NCI-H1694 (cell line): ENCODE measurements around the gene DOCK3.
"Not testable (repeated sequence)": the region's sequence is repeated elsewhere in the genome, so short reads cannot be mapped to it uniquely, and the experiment has no call there.

Experiments used
- DNase-seq: peaks from one replicate; lab custom pipeline; 2025; lab: John Stamatoyannopoulos, UW

The DOCK3 gene

DNA sequence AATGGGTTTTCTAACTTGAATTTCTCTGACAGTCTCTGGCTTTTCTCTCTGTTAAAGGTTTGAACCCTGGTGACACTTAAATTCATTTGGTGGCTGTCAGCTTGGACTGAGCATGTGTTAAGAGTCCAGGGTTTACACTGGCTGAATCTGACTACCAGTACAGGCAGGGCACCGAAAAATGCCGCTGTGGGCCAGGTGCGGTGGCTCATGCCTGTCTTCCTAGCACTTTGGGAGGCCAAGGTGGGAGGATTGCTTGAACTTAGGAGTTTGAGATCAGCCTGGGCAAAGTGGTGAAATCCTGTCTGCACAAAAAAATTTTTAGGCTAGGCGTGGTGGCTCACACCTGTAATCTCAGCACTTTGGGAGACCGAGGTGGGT, 712.1 kb downstream of the DOCK3 start:
- DNase-seq, result no peak

DNA sequence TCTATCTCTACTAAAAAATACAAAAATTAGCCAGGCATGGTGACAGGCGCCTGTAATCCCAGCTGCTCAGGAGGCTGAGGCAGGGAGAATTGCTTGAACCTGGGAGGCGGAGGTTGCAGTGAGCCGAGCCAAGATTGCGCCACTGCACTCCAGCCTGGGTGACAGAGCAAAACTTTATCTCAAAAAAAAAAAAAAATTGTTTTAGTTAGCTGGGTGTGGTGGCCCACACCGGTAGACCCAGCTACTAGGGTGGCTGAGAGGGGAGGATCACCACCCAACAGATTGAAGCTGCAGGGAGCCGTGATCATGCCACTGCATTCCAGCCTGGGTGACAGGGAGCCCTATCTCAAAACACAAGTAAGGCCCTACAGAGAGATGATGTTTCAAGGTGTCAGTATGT, 712.6 kb downstream of the DOCK3 start:
- DNase-seq, result not testable (repeated sequence)

DNA sequence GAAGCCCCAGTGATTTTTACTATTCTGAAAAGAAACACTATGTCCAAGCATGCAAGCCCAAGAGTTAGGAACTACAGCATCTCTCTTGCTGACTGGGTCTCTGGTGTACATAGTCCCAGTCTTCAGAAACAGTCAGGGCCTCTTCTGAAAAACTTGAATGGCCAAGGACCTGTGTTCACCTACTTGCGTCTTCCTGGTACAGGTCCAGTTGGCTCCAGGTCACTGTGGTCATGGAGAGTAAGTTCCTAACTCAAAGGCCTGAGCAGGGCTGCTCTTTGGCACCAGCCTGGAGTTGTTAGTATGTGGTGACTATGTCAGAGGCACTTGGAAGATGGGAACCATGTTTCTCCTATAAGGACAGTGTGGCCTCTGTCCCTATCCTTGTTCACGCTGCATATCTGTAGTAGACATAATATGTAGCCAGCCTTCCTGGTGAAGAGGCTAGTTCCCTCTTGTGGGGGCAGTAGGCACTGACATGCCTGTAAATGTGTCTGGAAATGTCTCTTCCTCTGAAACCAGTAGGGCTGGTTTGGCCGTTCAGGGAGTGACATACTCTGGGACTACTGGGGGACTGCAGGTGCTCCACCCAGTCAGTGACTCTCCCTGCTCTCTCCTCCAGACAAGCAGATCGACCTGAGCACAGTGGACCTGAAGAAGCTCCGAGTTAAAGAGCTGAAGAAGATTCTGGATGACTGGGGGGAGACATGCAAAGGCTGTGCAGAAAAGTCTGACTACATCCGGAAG, 713.7 kb downstream of the DOCK3 start:
- no peak for DNase-seq

DNA sequence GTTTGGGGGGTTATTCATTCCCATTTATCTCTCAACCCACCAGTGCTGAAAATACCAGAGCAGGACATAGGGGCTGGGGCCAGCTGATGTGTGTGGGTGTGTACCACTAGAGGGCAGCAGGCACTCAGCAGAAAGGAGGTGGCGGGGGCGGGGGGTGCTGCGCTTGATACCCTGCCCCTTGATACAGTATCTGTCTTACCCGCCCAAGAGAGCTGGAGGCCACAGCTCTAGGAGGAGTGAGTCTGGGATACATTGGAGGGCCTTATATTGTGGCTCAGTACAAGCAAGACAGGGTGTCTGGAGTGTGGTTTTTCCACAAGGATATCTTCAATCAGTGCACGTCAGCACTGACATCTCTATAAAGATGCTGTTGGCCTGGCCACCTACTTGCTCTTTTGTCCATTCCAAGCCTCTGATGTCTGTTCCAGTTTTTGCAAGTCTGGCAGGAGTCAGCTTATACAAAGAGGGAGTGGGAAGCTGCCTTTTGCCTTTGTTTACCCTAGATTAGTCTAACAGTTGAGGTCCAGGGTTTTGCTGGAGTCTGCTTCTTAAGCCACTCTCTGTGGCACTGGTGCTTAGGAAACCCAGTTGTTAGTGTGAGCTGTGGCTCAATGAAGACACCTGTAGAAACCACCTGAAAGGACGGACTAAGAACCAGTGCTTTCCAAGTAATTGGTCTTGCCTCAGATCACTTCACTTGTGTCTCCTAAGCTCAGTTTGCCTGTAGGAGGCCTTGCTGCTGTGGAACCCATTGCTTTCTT, 714.9 kb downstream of the DOCK3 start:
- no peak for DNase-seq

DNA sequence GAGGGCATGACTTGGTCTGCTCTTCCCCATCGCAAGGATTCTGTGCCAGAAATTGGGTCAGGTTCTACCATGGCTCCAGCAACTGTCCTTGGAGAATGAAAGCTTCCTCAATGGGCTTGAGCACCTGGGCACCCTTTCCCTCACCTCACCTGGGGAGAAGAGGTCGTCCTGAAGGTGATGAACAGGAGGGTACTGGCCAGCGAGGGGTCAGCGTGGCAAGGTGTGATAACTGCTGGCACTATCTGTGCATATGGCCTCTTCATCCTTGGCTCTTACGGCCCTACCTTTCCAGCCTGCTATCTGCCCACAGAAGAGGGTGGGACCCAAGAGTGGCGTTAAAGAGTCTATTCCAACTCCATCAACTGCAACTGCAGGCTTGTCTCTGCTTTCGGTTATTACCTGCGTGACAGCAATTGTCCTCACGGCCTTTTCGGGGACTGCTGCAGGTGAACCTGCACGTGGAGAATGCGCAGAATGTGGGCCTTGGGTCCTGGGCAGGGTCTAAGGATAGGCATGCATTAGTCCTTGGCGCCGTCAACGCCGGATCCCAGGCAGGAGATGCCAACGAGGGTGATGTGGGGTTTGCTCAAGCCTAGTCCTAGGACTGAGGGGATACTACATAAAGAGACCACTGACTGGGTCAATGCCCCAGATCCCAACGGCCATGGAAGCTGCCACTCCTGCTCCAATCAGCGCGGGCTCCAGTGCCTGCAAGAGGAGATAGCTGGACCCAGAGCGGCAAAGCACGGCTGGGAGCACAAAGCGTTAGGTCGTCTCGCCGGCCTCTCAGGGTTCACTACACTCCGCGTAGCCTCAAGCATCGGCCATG, 715.7 kb downstream of the DOCK3 start:
- DNase-seq, result no peak

DNA sequence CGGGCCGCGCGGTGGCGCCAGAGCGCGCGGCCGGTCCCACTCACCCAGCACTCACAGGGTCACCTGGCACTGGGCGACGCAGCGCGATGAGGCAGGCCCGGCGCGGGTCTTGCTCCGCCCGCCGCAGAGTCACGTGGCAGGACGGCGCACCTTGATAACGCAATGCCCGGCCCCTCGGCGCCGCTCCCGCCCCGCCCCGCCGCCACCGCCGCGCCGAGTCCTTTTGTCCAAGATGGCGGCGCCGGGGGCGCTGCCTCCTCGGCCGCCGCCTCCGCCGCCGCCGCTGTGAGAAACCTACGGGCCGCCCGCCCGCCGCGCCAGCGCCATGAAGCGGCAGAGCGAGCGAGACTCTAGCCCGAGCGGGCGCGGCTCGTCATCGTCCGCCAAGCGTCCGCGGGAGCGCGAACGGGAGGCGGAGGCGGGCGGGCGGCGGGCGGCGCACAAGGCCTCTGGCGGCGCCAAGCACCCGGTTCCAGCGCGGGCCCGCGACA, 716.4 kb downstream of the DOCK3 start, which contains the start of gene RBM15B:
RBM15B (plus strand) TSS at position 211 of the 491 bp plus-strand sequence; CDS start at position 326, 115 bp downstream.
- peak; percentile 40 for DNase-seq

DNA sequence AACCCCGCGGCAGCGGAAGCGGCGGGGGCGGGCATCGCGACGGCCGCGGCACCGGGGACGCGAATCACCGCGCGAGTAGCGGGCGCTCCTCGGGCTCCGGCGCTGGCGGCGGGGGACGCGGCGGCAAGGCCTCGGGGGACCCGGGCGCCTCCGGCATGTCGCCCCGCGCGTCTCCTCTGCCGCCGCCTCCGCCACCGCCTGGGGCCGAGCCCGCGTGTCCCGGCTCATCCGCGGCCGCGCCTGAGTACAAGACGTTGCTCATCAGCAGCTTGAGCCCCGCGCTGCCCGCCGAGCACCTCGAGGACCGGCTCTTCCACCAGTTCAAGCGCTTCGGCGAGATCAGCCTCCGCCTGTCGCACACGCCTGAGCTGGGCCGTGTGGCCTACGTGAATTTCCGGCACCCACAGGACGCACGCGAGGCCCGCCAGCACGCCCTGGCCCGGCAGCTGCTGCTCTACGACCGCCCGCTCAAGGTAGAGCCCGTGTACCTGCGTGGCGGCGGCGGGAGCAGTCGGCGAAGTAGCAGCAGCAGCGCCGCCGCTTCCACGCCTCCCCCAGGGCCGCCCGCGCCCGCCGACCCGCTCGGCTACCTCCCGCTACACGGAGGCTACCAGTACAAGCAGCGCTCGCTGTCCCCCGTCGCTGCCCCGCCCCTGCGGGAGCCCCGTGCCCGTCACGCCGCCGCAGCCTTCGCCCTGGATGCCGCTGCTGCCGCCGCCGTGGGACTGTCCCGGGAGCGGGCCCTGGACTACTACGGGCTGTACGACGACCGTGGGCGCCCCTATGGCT, 717.0 kb downstream of the DOCK3 start:
- no peak for DNase-seq

DNA sequence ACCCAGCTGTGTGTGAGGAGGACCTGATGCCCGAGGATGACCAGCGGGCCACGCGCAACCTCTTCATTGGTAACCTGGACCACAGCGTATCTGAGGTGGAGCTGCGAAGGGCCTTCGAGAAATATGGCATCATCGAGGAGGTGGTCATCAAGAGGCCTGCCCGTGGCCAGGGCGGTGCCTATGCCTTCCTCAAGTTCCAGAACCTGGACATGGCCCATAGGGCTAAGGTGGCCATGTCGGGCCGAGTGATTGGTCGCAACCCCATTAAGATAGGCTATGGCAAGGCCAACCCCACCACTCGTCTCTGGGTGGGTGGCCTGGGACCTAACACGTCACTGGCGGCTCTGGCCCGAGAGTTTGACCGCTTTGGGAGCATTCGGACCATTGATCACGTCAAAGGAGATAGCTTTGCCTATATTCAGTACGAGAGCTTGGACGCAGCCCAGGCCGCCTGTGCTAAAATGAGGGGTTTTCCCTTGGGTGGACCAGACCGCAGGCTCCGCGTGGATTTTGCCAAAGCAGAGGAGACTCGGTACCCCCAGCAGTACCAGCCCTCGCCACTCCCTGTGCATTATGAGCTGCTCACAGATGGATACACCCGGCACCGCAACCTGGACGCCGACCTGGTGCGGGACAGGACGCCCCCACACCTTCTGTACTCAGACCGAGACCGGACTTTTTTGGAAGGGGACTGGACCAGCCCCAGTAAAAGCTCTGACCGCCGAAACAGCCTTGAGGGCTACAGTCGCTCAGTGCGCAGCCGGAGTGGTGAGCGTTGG, 717.8 kb downstream of the DOCK3 start:
- DNase-seq, result no peak

DNA sequence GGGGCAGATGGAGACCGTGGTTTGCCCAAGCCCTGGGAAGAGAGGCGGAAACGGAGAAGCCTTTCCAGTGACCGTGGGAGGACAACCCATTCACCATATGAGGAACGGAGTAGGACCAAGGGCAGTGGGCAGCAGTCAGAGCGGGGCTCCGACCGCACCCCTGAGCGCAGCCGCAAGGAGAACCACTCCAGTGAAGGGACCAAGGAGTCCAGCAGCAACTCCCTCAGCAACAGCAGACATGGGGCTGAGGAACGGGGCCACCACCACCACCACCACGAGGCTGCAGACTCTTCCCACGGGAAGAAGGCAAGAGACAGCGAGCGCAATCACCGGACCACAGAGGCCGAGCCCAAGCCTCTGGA, 718.4 kb downstream of the DOCK3 start:
- DNase-seq, result no peak

DNA sequence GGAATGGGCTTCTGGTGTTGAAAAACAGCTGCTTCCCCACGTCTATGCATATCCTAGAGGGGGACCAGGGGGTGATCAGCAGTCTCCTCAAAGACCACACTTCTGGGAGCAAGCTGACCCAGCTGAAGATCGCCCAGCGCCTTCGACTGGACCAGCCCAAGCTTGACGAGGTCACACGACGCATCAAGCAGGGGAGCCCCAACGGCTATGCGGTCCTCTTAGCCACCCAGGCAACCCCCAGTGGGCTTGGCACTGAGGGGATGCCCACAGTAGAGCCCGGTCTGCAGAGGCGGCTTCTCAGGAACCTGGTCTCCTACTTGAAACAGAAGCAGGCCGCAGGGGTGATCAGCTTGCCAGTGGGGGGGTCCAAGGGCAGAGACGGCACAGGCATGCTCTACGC, 718.8 kb downstream of the DOCK3 start:
- DNase-seq, result no peak

DNA sequence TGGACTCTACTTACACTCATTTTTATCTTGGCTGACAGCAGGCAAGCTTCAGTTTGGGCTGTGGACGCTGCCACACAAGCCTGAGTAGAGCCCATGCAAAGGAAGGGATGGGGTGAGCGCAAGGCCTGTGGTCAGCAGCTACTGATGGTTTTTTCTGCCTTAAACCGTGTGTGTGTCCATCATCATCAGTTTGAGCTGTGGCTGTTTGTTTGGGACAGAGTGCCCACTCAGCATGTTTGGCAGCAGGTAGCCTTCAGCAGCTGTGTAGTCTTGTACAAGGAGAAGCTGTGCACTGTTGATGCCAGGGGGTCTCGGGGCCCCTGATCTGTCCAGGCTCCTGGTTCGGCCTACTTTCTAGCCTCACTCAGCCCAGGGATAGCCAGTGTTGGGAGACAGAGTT, 719.8 kb downstream of the DOCK3 start:
- no peak for DNase-seq

DNA sequence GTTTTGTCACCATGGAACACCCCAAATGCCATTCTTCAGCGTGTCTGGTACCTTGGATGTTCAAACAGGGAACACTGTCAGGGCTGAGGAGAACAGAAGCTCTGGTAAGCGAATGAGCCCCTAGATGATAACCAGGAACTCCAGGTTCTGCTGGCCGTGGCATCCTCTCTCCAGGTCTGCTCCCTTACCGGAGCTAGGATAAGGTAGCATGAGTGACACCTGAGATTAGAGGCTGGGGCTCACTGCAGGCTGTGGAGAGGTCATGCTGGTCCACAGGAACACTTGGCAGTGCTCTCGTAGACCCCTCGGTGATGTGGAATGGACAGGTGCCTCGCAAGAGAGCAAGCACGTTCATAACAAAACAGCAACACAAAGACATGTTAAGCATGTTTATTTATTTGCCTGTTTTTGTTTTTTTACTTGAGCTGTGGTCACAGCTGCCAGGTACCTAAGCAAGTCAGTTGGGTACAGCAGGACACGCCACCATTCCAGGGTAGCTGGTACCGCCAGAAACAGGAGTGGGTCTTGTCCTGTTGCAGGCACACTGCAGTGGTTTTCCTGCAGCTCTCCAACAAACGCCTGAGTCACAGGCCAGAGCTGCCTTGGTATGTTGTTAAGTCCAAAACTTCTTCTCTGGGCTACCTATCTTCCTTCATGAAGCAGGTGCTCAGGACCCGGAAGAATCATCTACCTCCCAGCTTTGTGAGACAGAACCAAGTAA, 720.9 kb downstream of the DOCK3 start:
- DNase-seq, result no peak

DNA sequence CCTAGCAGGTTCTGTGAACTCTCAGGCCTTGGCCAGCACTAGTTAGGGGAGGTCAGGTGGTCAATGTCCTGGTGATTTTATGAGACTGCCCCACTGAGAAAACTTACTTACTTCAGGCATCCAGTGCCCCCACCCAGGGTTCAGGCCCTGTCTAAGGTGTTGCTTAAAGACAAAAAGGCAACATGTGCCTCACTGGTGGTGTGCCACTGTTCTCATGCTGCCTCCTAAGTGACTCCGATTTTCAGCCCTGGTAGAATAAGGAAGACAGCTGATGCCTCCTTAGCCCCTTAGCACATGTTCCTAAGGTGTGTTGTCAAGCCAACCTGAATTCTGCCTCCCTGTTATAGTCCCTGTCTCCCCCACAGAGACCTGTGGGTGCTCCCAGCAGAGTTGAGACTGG, 721.7 kb downstream of the DOCK3 start:
- no peak for DNase-seq

DNA sequence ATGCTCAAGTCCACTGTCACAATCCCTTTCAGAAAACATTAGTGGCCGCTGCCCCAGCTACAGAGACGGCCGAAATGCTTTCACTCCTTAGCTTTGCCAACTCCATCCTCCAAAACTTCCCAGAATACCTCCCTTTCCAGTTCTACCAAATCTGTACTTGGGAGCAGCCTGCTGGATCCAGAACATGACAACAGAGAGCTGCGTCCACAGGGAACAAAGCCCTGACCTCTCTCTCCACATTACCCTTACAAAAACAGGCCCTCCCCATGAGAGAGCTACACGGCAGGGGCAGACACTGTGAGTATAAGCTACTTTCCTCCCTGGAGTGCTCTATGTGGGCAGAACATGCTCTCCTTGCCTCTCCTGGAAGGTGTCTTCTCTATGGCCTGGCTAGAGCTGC, 722.7 kb downstream of the DOCK3 start:
- DNase-seq, result no peak

DNA sequence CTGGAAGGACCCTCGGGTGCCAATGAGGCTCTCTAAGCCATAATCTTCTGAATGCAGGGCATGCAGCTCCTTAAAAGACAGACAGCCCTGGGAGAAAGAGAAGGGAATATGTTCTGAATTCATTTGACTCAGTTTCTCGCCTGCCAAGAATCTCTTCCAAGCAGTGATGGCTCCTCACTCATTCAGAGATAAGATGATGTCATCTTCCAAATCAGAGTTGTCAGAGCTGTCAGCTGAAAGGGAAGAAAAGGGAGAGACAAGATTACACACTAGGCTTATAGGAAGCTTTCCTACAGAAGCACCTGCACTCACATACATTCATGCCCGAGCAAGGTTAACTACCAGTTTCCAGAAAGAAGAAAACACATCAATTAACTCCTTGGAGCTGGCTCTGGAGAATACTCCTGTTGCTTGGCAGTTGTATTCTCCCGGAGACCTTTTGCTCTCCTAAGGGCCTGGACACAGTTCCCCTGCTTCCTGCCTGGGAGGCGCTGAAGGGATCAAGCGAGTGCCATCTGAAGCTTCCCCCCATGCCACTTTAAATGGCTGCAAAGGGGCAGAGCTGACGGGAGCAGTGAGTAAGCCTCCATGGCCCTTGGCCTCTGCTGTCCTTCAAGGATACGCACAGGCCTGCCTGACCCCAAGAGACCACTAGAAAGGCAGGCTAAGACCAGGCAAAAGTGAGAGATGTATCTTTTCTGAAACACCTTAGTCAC, 724.0 kb downstream of the DOCK3 start:
- no peak for DNase-seq

DNA sequence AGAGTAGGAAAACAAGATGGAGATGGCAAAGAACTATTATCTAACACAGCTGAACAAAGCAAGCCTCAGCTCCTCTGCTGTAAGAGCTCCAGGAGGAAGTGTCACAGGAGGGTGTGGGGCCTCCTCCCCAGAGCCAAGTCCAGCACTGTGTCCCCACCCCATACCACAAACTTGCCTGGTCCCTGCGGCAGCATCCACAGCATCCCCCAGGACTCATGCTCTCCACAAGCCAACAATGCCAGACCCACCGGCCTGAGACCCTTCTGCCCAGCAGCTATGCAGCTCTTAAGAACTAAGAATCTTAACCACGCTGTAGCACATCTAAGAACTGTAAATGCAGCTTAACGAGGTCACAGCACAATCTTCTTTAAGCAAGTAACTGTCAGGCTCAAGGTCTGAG, 725.4 kb downstream of the DOCK3 start:
- DNase-seq, result no peak

DNA sequence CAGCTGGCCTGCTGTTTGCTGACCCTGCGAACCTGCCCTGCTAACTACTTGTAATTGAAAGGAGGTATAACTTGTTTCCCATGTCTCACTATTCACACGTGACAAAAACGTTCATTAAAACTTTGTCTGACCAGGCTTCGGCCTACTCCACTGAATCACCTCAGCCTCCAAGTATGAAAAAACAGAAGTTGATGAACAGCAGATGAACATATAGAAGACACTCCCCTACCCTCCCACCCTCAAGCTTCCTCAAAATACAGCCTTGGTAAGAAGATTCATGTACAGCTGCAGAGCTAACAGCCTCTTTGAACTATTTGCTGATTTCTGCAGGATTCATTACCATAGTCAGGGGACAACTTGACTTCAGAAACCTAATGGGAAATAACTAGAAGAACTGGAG, 727.0 kb downstream of the DOCK3 start:
- no peak for DNase-seq

DNA sequence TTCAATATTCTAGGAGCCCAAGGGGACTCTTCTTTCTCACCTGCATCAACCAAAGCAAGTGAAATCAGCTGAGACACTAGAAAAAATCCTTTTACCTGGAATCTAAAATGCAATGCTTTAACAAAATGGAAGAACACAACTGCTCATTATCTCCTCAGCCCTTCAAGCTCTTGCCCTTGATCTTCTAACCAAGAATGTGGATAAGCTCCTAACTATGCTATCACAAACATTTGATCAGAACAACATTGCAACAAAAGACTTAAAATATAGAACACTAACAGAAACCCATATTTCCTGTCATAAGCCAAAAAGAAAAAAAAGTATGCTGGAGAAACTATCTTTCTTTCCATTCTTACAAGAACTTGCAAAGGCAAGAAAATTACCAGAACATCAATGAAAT, 728.9 kb downstream of the DOCK3 start:
- DNase-seq, result no peak

DNA sequence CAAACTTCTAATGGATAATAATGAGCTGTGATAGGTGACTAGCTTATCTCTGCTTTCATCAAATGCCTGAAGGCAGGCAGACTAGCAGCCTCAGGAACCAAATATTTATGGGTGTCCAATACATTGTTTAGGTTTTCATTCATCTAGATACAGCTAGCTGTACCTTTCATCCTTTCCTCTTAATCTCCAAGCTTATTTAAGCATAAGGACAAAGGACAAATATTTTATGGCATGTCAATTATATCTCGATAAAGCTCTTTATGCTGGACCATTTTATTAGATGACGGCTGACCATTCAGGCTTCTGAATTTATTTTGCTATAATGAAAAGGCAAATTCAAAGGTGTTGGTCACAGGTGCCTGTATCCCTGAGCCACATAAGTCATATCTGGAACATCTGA, 733.3 kb downstream of the DOCK3 start:
- no peak for DNase-seq

DNA sequence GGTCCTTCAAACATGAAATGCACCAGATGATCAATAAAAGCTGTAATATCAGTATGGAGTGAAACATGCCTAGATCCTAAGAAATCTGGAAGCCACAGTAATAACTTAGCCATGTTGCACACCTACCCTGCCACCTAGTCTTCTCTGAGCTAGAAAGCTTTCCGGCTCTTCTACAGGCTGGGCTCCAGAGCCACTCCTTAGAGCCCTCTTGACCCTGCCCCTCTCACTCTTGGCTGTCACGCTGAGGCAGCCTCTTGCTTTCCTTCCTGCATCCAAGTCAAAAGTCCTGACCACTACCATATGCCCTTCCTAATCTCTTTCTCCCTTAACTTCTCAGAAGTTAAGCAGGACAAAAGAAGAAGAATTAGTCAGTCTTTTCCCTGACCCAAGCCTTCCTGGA, 734.1 kb downstream of the DOCK3 start:
- no peak for DNase-seq
